Stimulated activated CD8-positive, alpha-beta memory T cell treated with anti-CD3 and anti-CD28 coated beads, Interleukin-7, amount 100 ng/mL, for 48 hours (primary cell): ENCODE results near the gene SIM2.

Source experiments
- DNase-seq, 2 donors: peaks; one replicate each; pipeline ENCODE4 v3.0.0-alpha.2; 2020; ENCODE audit warnings: low read depth in 1 of 2; ENCODE audit errors: extremely low read depth in 1 of 2

Gene SIM2

DNA sequence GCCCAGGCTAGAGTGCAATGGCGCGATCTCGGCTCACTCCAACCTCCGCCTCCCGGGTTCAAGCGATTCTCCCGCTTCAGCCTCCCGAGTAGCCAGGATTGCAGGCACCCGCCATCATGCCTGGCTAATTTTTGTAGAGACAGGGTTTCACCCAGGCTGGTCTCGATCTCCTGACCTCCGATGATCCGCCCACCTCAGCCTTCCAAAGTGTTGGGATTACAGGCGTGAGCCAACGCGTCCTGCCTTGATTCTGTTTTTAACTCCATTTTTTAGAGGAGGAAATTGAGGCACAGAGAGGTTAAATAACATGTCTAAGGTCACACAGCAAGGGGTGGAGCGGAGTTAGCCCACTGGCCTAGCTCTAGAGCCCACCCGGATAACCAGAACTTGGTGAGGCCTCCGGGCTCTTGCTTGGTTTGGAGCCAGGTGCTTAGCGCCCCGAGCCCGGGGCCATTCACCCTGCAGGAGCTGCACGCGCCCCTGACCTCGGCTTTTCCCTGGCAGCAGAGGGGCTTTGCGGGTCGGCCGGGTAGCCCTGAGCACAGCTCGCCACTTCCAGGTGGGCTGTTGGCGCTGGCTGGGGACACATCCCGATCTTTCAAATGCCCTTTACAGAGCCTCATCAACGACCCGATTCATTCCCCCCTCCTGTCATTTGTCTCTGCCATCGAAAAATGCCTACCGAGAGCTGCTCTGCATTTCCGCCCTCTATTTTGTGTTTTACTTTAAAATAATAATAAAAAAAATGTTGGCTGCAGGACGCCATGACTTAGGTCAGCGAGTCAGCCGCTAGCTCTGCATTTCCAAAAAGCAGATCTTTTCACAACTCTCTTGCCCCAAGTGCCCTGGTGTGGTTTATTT lies 11.2 kb downstream of the SIM2 start:
- DNase-seq: no peak

- no peak for DNase-seq
Measured at GRCh38 chr21:36710729-36711048, 11.8 kb downstream of the SIM2 start.

- DNase-seq: no peak
Measured at GRCh38 chr21:36713746-36714145, 14.8 kb downstream of the SIM2 start.

- no peak for DNase-seq
Measured at GRCh38 chr21:36716387-36716786, 17.5 kb downstream of the SIM2 start.

DNA sequence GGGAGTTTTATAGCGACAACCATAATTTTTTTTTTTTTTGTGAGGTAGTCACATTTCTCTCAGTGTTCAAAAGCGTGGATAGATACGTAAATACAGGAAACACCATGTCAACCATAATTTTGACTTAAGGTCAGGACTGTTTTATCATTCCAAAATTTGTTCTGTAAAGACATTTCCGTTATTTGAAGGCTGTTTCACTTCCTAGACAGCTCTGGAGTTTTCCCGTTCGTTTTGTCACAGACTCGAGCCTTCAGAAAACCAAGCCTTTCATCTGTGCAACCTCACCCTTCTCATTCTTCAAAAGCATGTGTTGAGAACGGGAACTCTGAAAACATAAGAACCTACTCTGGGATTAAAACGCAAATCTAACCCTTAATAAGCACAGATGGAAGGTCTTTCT lies 17.9 kb downstream of the SIM2 start:
- DNase-seq: no peak

DNA sequence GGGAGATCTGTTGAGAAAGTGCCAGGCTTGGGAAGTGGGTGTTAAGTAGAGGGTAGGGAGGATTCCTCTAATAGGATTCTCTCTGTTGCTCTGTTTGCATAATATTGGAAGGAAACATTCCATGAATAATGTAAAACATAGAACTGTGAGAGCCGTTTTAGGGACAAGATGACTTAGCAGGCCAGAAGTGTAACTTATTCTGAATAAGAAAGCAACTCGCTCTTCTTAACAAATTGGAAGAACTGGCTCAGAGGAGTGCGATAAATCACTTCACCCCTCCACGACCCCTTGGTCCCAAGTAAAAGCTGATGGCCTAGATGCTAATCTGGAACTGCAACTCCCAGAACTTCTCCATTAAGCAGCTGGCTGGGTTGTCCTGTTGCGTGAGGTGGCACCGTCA lies 19.1 kb downstream of the SIM2 start:
- DNase-seq: no peak

GRCh38 chr21:36718951-36719501 lies 20.1 kb downstream of the SIM2 start:
- no peak for DNase-seq

DNA sequence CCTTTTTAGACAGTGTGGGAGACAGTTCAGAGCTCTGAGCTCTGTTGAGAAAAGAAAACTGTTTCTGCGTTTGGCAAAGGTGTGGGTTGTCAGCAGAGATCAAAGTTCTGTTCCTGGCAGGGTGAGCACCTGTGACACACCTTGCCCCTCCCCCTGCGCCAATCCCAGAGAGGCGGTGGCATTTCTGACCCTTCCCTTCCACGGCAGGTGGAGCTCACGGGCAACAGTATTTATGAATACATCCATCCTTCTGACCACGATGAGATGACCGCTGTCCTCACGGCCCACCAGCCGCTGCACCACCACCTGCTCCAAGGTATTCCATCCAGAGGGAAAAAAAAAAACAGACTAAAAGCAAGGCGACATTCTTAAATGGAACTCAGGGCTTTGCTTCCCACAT lies 20.7 kb downstream of the SIM2 start:
- DNase-seq: no peak

DNA sequence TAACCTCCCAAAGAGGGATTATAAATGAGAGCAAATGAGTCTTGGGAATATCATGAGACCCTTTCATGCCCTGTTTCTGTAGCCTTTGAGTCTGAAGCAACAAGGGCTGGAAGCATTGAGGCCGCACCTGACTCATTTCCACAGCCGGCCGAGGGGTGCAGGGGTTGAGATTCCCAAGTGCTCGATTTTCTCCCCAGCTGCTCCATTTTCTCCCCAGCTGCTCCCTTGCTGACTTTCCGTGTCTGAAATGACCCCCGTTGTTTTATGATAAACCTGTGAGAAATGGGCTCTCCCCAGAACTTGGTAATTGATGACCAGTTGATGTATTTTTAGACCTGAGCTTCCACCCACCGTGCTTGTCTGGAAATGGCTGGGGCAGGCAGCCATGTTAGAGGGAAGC lies 22.9 kb downstream of the SIM2 start:
- DNase-seq: no peak

DNA sequence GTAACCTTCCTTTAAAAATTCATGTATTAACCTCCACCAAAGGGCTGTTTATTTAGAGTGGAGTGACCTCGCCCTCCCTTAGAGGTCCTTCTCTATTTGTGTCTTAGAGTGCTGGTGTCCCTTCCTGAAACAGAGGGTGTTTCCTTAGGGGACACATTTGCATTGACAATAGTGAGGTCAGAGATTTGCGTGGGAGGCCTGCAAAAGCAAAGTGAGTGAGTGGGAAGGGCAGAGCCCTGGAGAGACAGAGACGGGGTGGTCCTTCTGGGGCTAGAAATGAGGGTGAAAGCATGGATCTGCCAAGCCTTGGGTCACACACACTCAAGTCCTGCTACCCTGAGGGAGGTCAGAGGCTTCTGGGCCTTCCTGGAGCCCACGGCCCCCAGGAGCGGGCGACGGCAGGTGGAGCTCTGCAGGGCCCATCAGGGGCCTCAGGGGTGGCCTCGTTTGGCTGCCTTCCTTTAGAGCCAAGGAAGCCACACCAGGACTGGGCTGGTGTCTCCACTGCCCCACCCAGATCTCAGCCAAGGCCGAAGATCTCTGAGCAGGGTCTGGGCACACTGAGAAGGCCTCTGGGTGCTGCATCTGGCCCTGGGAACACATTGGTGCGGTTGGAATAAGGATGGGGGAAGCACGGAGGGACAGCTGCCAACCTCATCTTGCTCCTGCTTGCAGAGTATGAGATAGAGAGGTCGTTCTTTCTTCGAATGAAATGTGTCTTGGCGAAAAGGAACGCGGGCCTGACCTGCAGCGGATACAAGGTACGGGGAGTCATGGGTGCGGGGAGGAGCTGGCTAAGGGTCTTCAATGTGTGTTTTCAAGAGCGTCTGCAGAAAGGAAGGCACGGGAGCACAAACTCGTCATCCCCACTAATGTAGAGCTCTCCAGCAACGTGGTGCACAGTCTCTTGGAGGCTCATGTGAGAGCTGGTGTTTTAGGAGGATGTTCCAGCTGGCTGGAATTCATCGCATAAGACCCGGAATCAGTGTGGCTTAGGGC lies 23.8 kb downstream of the SIM2 start:
- no peak for DNase-seq

DNA sequence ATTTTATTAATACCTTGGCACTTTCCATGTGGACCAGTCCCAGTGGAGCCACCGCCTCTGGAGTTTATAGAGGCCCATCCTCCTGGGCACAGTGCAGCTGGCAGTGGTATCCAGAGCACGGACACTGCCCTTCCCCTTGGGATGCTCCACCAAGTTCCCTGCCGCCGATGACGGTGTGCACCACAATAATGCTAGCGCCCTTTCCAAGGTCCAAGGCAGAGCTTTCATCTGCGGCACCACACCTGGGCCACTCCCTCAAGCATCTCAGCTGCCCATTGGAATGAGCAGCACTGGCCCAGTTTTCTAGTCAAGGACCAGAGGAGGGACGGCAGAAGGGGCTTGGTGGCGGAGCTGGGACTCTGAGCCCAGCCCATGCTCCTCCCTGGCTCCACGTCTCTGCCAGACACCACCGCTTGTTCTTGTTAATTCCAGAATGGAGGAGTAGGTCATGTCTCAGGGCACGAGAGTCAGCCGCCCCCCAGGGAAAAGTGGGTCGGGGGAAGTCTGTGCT lies 24.5 kb downstream of the SIM2 start:
- no peak for DNase-seq

GRCh38 chr21:36724660-36725059 lies 25.7 kb downstream of the SIM2 start:
- DNase-seq: no peak

DNA sequence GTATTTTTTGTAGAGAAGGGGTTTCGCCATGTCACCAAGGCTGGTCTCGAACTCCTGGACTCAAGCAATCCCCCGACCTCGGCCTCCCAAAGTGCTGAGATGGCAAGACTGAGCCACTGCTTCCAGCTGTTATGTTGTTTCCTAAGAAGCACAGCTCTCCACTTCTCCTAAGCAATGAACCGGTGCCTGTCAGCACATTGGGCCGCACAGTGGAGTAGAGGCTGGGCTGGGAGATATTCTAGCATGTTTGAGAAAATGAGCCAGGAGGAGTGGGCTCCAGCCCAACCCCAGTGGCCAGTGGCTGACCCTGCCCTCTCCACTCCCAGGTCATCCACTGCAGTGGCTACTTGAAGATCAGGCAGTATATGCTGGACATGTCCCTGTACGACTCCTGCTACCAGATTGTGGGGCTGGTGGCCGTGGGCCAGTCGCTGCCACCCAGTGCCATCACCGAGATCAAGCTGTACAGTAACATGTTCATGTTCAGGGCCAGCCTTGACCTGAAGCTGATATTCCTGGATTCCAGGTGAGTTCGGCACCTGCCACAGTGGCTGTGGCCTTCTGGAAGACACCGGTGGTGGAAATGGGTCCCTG lies 27.0 kb downstream of the SIM2 start:
- DNase-seq: no peak

DNA sequence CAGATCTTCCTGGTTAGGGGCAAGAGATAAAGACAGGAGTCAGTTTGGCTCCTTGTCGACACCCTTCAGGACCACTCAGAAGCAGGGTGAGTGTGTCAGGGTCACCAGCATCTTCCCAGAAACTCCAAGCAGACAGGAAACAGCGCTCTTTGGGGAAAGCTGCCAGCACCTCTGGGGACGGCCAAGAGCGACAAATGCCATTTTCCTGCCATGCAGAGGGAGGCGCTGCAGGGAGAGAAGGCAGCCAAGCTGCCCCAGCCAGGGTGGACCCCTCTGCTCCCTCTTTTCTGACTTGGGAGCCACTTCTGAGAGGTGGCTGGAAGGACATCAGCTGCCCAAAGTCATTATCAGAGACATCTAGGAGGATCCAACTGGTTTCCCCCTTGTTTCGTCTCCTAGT lies 29.0 kb downstream of the SIM2 start:
- no peak for DNase-seq

- no peak for DNase-seq
Measured at GRCh38 chr21:36728371-36729111, 29.6 kb downstream of the SIM2 start.

- no peak for DNase-seq
Measured at GRCh38 chr21:36729310-36729970, 30.5 kb downstream of the SIM2 start.

GRCh38 chr21:36730291-36731281 lies 31.7 kb downstream of the SIM2 start:
- no peak for DNase-seq

DNA sequence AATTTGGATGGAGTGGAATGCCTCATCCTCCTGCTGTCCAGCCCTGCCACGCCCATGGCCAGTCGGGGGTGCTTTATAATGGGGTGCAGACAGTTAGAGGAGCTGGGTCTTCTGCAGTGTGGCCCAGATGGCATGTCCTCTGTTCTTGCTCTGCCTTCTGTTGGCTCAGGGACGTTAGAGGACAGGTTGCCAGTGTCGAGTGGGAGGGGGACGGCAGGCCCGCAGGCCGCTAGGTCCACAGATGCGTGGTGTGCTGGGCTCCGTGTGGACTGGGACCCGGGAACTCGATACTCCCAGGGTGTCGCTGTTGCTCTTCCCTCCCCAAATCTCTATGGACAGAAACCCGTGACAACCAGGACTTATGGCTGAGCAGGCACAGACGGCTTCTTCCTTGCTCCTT lies 33.3 kb downstream of the SIM2 start:
- DNase-seq: no peak

GRCh38 chr21:36732761-36733160 lies 33.8 kb downstream of the SIM2 start:
- DNase-seq: no peak
